Ovary (tissue), 9 donors: ENCODE results near the gene RPL36A. TPM values are rescaled to one million over a fixed set of nuclear protein-coding genes. Genes with fewer than 3 reads are reported as not detected.

Experiments used
- DNase-seq, 5 donors: peaks; one replicate each; pipeline ENCODE4 v3.0.0-alpha.2; 2019 to 2020
- H3K27ac ChIP-seq, 2 donors: fragments of 200-600 bp; one replicate each; pipeline versions ENCODE4 v1.5.1 to v1.8.0; 2019 to 2022
- H3K27me3 ChIP-seq: fragments of 200-600 bp; one replicate; pipeline ENCODE4 v1.8.0; 2022
- H3K36me3 ChIP-seq: fragments of 200-600 bp; sonication (generic); one replicate; pipeline ENCODE4 v1.5.1; 2019
- H3K4me1 ChIP-seq: one replicate; pipeline ENCODE4 v1.8.1; 2013; ENCODE audit warnings: mild to moderate bottlenecking, moderate library complexity; ENCODE audit not compliant: insufficient read depth
- H3K4me3 ChIP-seq: fragments of 200-600 bp; sonication (generic); one replicate; pipeline ENCODE4 v1.5.1; 2017
- H3K9me3 ChIP-seq, 2 donors: fragments of 200-600 bp in 1 of 2; sonication (generic) in 1 of 2; one replicate each; pipeline versions ENCODE4 v1.5.1 to v1.8.1; 2013 to 2019; ENCODE audit warnings: mild to moderate bottlenecking in 1 of 2, moderate library complexity in 1 of 2
- EP300 ChIP-seq: sonication (generic); formaldehyde crosslinking; IDR thresholded peaks from one replicate; pipeline ENCODE4 v1.6.1; 2017; ENCODE audit warnings: antibody characterized with exemption
- POLR2A ChIP-seq: fragments of 450-650 bp; IDR thresholded peaks from one replicate; pipeline ENCODE4 v1.6.1; 2017; ENCODE audit warnings: antibody characterized with exemption, mild to moderate bottlenecking, moderate library complexity
- WGBS, 3 donors: extraction: QIAGEN DNeasy Blood & Tissue Kit in 1 of 3; methylation state at CpG; one replicate each; pipeline versions ENCODE4 v1.1.5 to v1.1.7; 2013 to 2017; 5-methylcytosine and 5-hydroxymethylcytosine counted together
- intact Hi-C, 4 donors: fragments of 100-400 bp; cut with DNase I; formaldehyde crosslinking; loops; one replicate each; pipeline versions ENCODE4 v1.11.0 to v1.15.1; 2022 to 2023
- polyA plus RNA-seq, 2 donors: library from polyadenylated mRNA; stranded (reverse); fragments of 200-250 nt in 1 of 2; fragments of 350-450 nt in 1 of 2; fragmentation: Illumina TruSeq in 1 of 2; extraction: RNeasy Lipid Tissue Mini Kit (QIAGEN cat#74804) in 1 of 2; gene quantifications; one replicate each; pipeline ENCODE4 v1.2.3, GENCODE V29; 2013 to 2014
- total RNA-seq, 7 donors: library from RNA; depleted of rRNA in 2 of 7; stranded (reverse); fragments of >200 nt in 2 of 7; fragmentation: NEBNext Ultra II Directional in 3 of 7; extraction: Animal tissue kit (Norgen Biotek cat#: 25700) in 3 of 7; gene quantifications; one replicate each; pipeline versions ENCODE4 v1.1.0 to v1.2.4, GENCODE V29; 2016 to 2023
- TF ChIP-seq, protein P1 (sequence below), 3 donors: fragments of 450-650 bp in 2 of 3; fragments of 200-600 bp in 1 of 3; IDR thresholded peaks; one replicate each; pipeline versions ENCODE4 v1.5.1 to v1.8.0; 2016 to 2022; ENCODE audit warnings: antibody characterized with exemption in 3 of 3, mild to moderate bottlenecking in 1 of 3
- donor health status: DM: no; HTN: no; CAD: no; lungs with moderate emphysema.
- donor health status: DM: no; HTN: no; CAD: no.
- donor health status: Bipolar disorder and iron deficiency.
- donor health status: DM: yes; HTN: yes; CAD: no.
- donor health status: DM: no; HTN: no; CAD: no.
- donor health status: DM: yes; HTN: yes; CAD: no.

The RPL36A gene
- total and polyA plus RNA-seq, 9 donors: 405 to 5,275 (median 581) TPM

DNA sequence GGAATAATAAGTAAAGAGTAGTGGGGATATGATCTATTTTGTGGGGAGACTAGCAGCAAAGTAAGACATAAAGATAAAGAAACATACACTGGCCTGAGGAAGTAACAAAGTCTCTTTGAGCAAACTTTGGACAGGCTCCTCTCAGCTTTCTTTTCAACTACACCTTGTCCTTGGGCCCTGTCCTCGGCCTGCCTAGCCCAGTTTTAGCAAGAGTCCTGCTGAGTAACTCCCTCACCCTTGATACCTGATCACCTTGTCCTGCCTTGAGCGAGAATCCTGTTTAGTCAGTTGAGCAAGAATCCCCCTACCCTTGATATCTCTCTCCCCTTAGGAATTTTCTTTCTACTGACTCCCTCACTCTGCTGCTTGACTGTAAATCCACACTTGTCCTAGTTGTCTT lies 28.7 kb downstream of the RPL36A start:
- no peak for TF ChIP-seq POLR2A
- TF ChIP-seq, protein P1, sequence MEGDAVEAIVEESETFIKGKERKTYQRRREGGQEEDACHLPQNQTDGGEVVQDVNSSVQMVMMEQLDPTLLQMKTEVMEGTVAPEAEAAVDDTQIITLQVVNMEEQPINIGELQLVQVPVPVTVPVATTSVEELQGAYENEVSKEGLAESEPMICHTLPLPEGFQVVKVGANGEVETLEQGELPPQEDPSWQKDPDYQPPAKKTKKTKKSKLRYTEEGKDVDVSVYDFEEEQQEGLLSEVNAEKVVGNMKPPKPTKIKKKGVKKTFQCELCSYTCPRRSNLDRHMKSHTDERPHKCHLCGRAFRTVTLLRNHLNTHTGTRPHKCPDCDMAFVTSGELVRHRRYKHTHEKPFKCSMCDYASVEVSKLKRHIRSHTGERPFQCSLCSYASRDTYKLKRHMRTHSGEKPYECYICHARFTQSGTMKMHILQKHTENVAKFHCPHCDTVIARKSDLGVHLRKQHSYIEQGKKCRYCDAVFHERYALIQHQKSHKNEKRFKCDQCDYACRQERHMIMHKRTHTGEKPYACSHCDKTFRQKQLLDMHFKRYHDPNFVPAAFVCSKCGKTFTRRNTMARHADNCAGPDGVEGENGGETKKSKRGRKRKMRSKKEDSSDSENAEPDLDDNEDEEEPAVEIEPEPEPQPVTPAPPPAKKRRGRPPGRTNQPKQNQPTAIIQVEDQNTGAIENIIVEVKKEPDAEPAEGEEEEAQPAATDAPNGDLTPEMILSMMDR (IDR thresholded peaks at IDR 0.05): no peak
- TF ChIP-seq EP300: no peak
- H3K4me1 ChIP-seq: peaks cover 4% of the 10 kb centered on the region
- intact Hi-C loops: loop anchor here in 1 of 4 donors (5.0 to 10.0 kb wide), 2 partner anchors 65 to 378 kb away; partner anchors contain the start of gene ARMCX4
- H3K9me3 ChIP-seq: no peaks in the 10 kb centered on the region
- 49 to 67% (median 66%) methylated on average over 2 of the region's 2 CpGs for WGBS, 3 donors
- no peaks in the 10 kb centered on the region for H3K27me3 ChIP-seq
- no peaks in the 10 kb centered on the region for H3K36me3 ChIP-seq
- no peak overlapping the region for H3K4me3 ChIP-seq
- peak overlapping the region in 1 of 2 donors; percentile 93 for H3K27ac ChIP-seq
- no peak for DNase-seq

DNA sequence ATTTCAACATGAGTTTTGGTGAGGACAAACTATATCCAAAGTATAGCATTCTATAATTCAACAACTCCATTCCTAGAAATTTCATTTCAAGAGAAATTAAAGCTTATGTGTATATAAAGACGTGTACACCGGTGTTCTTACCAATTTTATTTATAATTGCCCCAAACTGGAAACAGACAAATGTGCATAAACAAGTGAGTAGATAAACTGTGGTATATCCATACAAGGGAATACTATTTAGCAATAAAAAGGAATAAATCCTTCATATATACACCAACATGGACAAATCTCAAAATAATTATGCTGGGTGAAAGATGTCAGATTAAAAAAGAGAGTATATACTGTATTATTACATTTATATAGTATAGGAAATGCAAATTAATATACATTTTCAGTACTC lies 37.1 kb downstream of the RPL36A start:
- no peaks in the 10 kb centered on the region for H3K4me1 ChIP-seq
- WGBS, 3 donors: 87 to 94% (median 90%) methylated on average over 2 of the region's 2 CpGs
- H3K27ac ChIP-seq: no peak overlapping the region
- H3K4me3 ChIP-seq: no peak overlapping the region
- H3K9me3 ChIP-seq: no peaks in the 10 kb centered on the region
- no peaks in the 10 kb centered on the region for H3K36me3 ChIP-seq
- TF ChIP-seq EP300 (no peak), POLR2A (no peak)
- TF ChIP-seq, protein P1 (IDR thresholded peaks at IDR 0.05): no peak
- no peak for DNase-seq
- no peaks in the 10 kb centered on the region for H3K27me3 ChIP-seq
- intact Hi-C loops: no loop called here

DNA sequence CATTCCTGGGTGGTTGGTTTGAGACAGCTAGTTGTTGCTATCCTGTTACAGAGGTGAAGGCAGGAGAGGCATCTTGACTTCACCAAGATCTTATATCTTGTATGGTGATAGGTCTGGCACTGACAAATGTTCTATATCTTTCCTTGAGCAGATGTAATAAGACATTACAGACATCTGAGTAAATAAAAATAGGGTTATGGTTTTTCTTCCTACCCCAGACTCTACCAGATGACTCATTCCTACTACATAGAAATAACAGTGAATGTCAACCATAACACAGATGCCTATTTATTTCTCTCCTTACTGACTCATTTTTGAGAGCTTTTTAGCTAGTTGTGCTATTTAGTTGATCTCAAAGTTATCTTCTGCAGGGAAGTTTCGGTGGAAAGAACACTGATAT lies 39.1 kb downstream of the RPL36A start:
- Histone ChIP-seq H3K27me3 (no peaks in the 10 kb centered on the region), H3K4me1 (no peaks in the 10 kb centered on the region), H3K27ac (no peak overlapping the region), H3K36me3 (no peaks in the 10 kb centered on the region), H3K9me3 (no peaks in the 10 kb centered on the region), H3K4me3 (no peak overlapping the region)
- intact Hi-C loops: no loop called here
- DNase-seq: no peak
- TF ChIP-seq POLR2A: no peak
- no peak for TF ChIP-seq EP300
- TF ChIP-seq, protein P1 (IDR thresholded peaks at IDR 0.05): no peak
- 41 to 77% (median 65%) methylated on average over 1 of the region's 1 CpG for WGBS, 3 donors

DNA sequence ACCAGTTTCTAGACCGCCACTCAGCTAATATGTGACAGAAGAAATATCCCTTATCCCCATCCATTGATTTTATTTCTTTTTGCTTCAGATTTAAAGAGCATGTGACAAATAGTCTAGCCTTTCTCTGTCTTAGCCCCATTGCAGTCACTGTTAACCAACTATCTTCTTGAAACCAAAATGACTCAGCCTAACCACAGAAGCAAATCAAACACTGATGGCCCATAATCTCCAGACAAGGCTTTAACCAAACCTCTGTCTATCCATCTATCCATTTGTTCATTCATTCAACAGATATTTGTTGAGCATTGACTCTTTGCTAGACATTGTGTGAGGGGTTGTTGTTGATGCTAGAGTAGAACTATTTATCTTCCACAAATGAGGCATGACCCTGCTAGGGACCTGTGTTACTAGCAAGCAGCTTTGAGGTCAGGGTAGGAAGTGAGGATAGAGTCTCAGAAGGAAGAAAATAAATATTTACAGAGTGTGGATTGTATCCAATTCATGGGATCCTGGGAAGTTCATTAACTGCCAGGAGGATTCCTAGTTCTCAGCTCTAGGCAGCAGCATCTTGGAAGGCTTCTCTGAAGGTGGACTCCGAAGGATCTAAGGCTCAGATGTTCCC lies 39.8 kb downstream of the RPL36A start:
- Histone ChIP-seq H3K9me3 (no peaks in the 10 kb centered on the region), H3K4me1 (no peaks in the 10 kb centered on the region), H3K27me3 (no peaks in the 10 kb centered on the region), H3K4me3 (no peak overlapping the region), H3K27ac (no peak overlapping the region), H3K36me3 (no peaks in the 10 kb centered on the region)
- TF ChIP-seq, protein P1 (IDR thresholded peaks at IDR 0.05): no peak
- TF ChIP-seq EP300: no peak
- TF ChIP-seq POLR2A: no peak
- 73 to 87% (median 74%) methylated on average over 2 of the region's 2 CpGs for WGBS, 3 donors
- intact Hi-C loops: no loop called here
- DNase-seq: no peak
